GM21360 (cell line): Measurements from ENCODE around the gene POLQ.
"Not testable (repeated sequence)": the region's sequence is repeated elsewhere in the genome, so short reads cannot be mapped to it uniquely, and the experiment has no call there.

Experiments
- ATAC-seq: cut with Tn5 transposase; IDR thresholded peaks from one replicate; pipeline ENCODE4 v1.9.1; 2021; ENCODE audit warnings: mild to moderate bottlenecking, moderate library complexity; ENCODE audit not compliant: unreplicated experiment

Gene POLQ

GRCh38 chr3:121515313-121515712 is 30.5 kb downstream of the POLQ start:
- no peak for ATAC-seq

DNA sequence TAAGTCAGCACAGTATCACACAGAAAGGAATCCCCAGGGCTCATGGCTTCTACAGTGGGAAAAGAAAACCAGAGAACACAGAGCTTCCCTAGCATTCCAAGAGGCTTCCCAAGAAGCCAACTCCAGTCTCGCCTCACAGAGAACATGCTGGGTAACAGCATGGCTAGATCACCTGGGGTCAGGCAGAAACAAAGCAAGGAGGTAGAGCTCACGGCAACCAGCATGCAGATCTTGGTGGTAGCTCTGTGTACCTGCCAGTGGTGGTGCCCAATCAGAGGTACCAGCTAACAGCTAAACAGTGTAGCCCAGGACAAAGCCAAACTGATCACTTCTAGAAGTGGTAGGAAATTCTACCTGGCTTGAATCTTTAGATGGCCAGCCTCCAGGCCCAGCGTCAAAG is 31.3 kb downstream of the POLQ start:
- ATAC-seq = no peak

DNA sequence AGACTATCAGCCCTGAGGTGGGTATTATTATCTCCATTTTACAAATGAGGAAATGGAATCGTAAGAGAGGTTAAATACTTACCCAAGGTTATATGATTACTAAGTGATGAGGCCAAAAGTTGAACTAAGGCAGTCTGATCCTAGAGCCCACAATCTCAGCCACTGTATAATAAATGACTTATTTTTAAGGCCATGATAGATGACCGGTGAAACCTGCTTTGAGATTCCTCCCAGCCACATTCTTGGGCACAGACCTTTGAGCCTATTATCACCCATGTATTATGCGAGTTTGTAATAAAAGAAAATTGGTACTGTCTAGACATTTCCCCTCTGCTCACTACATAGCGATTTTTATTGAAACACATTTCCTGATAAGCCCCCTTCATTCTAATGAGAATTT is 37.4 kb downstream of the POLQ start:
- no peak for ATAC-seq

DNA sequence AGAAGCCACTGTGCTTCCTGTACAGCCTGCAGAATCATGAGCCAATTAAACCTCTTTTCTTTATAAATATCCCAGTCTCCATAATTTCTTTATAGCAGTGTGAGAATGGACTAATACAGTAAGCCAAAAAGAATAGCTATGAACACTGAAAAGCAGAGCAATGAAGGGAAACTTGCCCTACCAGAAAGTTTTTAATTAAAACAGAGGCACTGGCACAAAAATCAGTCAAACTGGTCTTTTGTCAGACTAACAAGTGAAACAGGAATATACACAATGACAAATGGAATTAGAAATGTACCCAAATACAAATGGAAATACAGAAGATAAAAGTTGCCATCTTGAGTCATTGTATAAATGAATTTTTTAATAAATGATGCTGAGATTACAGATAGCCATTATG is 40.5 kb downstream of the POLQ start:
- ATAC-seq = no peak

DNA sequence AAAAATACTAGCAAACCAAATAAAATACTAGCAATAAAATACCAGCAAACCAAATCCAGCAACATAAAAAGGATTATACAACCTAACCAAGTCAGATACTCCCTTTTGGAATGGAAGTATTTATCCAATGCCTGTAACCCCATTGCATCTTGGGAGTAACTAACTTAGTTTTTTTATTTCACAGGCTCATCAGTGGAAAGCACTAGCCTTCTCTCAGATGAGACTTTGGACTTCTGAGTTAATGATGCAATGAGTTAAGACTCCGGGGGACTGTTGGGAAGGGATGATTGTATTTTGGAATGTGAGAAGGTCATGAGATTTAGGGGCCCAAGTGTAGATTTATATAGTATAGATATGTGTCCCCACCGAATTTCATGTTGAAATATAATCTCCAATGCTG is 41.2 kb downstream of the POLQ start:
- ATAC-seq = no peak

- ATAC-seq = no peak
Measured at GRCh38 chr3:121496786-121497185, 49.0 kb downstream of the POLQ start.

- ATAC-seq = no peak
Measured at GRCh38 chr3:121493431-121493830, 52.4 kb downstream of the POLQ start.

GRCh38 chr3:121491683-121492320 is 54.0 kb downstream of the POLQ start:
- no peak for ATAC-seq

- ATAC-seq = no peak
Measured at GRCh38 chr3:121490161-121490560, 55.6 kb downstream of the POLQ start.

- ATAC-seq = no peak
Measured at GRCh38 chr3:121488628-121489027, 57.2 kb downstream of the POLQ start.

DNA sequence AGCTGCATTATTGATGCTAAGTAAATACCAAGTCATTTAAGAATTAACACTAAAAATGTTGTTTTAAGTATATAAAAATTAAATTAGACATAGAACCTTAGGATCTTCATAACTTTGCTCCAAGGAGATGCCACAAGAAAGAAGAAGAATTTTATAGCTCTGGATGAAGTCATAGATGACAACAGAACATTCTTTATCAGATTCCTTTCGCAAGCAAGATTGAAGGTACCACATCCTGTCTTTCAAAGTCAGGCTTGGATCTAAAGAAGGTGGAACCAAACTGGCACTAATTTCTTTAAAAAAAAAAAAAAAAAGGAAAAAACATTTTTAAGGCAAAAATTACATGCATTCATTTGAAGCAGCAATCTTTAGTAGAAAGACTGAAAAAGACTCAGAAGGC is 62.5 kb downstream of the POLQ start:
- ATAC-seq = no peak

DNA sequence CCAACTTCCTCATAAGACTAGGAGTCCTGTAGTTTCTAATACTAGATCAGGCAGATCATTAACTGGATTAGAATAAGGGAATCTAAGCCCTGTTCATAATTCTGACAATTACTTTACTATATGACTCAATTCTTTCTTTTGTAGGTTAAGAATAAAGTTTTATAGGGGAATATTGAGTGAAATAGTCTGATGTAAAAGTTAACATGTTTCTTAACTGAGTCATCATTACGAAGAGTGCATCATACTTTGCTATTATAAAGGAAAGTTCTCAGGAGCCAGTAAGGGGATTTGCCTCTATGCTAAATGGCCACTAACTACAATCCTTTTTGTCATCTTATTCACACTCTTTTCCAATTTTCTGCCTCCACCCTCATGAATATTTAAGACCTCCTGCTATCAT is 63.1 kb downstream of the POLQ start:
- no peak for ATAC-seq

DNA sequence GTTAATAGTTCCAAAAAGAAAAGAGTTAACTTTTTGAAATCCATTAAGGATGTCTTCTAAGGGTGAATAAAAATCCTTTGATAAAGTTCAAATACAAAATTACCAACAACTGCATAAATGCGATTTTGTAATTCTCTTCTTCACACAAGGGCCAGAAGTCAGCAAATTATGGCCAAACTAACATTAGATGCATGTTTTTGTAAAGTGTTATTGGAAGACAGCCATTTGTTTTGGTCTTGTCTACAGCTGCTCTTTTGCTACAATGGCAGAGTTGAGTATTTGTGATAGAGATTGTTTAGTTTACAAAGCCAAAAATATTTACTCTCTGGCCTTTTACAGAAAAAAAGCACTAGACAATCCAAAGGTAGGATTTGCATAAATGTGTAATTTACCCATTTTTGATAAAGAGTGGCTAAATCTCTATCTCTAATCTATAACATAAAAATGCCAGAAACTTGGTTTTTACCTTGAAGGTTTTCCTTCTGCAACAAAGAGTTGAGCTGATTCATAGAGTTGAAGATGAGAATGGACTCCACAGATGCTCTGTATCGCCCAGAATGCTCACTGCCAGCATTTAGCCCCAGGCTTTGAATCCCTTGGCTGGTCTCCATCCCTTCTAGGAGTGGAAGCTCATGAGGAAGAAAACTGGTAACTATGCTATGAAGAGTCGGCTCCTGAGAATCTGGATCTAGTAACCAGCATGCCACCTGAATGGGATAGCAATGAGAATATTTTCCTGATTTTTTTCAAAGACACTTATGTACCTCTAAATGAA is 64.5 kb downstream of the POLQ start:
- no peak for ATAC-seq

GRCh38 chr3:121477589-121477988 is 68.2 kb downstream of the POLQ start:
- no peak for ATAC-seq

DNA sequence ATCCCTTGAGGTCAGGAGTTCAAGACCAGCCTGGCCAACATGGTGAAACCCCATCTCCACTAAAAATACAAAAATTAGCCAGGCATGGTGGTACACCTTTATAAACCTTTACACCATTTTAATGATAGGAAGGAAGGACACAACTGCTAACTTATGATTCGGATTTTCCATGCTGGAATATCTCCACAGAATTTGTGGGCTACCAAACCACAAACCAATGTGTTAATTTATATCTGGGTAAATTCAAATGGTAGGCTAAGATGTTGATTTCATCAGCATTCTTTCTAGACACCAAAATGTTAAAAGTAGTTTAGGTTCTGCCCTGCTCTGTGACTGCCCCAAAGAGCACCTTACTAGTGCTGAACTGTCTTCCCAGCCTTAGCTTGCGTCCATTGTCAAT is 72.8 kb downstream of the POLQ start:
- ATAC-seq = no peak

DNA sequence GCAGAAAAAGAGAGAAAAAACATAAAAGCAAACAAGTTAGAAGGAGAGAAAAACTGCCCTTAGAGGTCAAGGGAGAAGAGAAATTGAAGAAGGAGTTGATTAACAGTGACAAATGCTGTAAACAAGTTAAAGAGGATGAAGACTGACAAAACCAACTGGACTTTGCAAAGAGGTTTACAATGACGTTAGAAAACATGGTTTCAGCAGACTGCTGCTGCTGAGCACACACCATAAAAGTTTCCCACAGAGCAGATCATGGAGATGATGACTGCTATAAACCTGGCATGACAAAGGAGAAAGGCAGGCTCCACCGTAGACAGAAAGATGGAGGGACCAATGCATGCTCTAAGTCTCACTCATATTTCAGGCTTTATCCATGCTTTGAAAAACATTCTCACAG is 78.7 kb downstream of the POLQ start:
- no peak for ATAC-seq

DNA sequence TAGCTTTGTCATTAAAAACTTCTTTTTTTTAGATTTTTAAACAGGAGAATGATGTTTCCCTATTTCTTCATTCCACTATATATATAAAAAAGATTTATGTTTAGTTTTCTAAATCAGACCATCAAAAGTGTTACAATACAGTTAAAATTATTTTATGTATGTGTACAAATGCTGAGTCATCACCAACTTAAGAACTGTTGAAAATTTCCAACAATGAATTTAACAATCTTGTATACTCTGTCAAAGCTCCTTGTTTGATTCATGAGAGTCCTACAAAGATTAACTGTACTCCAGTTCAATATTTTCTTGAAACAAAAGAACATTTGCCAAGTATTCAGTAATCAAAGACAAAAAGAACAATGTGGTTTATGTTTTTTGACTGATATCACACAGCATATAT is 82.0 kb downstream of the POLQ start:
- ATAC-seq = no peak

GRCh38 chr3:121462565-121462964 is 83.2 kb downstream of the POLQ start:
- ATAC-seq = no peak

DNA sequence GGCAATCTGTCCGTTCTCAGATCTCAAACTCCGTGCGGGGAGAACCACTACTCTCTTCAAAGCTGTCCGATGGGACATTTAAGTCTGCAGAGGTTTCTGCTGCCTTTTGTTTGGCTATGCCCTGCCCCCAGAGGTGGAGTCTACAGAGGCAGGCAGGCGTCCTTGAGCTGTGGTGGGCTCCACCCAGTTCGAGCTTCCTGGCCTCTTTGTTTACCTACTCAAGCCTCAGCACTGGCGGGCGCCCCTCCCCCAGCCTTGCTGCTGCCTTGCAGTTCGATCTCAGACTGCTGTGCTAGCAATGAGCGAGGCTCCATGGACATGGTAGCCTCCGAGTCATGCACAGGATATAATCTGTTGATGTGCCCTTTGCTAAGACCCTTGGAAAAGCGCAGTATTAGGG is 94.0 kb downstream of the POLQ start:
- ATAC-seq = not testable (repeated sequence)

GRCh38 chr3:121443456-121443855 is 102.3 kb downstream of the POLQ start:
- ATAC-seq = no peak

DNA sequence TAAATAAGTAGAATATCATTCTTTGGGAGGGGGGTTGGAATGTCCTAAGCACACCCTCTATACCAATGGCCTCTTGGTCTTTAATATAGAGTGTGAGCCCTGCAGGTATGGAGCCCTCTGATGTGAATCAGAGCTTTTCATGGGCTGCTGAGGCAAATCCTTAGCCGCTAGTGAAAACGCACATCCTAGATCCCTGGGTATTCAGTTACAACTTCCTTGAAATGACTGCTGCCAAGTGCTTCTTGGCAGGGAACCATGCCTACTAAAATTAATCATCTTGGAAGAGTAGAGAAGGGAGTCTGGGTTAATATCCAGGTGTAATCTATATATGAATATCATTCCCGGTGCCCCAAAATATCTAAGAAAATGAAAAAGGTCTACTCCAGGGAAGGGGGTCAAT is 109.1 kb downstream of the POLQ start:
- no peak for ATAC-seq

GRCh38 chr3:121436074-121436473 is 109.7 kb downstream of the POLQ start:
- no peak for ATAC-seq
